Mesodermal cell (in vitro differentiated cells): Measurements from ENCODE around the gene LYPD3.

Experiments used
- H3K27ac ChIP-seq: 2 replicates; pipeline ENCODE4 v1.7.0; 2013; ENCODE audit warnings: mild to moderate bottlenecking, low read depth, low read length, moderate library complexity; ENCODE audit not compliant: severe bottlenecking
- H3K36me3 ChIP-seq: 2 replicates; pipeline ENCODE4 v1.7.1; 2013; ENCODE audit warnings: mild to moderate bottlenecking, low read length, moderate library complexity; ENCODE audit not compliant: control insufficient read depth, insufficient read depth
- H3K4me1 ChIP-seq: one replicate; pipeline ENCODE4 v1.7.1; 2013; ENCODE audit warnings: mild to moderate bottlenecking, low read length; ENCODE audit not compliant: insufficient read depth, control insufficient read depth, poor library complexity, severe bottlenecking
- H3K4me3 ChIP-seq: 2 replicates; pipeline ENCODE4 v1.7.0; 2013; ENCODE audit warnings: low read length, control low read depth, mild to moderate bottlenecking; ENCODE audit not compliant: insufficient read depth, poor library complexity, severe bottlenecking; ENCODE audit errors: extremely low read depth
- H3K9me3 ChIP-seq: 2 replicates; pipeline ENCODE4 v1.7.1; 2013; ENCODE audit warnings: mild to moderate bottlenecking, low read length, moderate library complexity; ENCODE audit not compliant: control insufficient read depth
- WGBS, 2 experiments: methylation state at CpG; one replicate each; pipeline ENCODE4 v1.1.5; 2013; ENCODE audit warnings: missing lambda C conversion rate in 2 of 2; ENCODE audit not compliant: insufficient coverage in 2 of 2; 5-methylcytosine and 5-hydroxymethylcytosine counted together

The LYPD3 gene

GRCh38 chr19:43474487-43474886 is 9.1 kb upstream of the LYPD3 start:
- Histone ChIP-seq H3K36me3 (no peaks in the 10 kb centered on the region), H3K27ac (no peak overlapping the region), H3K4me1 (peaks cover 3% of the 10 kb centered on the region), H3K9me3 (no peaks in the 10 kb centered on the region), H3K4me3 (peak overlapping the region; percentile 18)
- WGBS, 2 experiments = 83 to 86% methylated on average over 3 of the region's 4 CpGs

DNA sequence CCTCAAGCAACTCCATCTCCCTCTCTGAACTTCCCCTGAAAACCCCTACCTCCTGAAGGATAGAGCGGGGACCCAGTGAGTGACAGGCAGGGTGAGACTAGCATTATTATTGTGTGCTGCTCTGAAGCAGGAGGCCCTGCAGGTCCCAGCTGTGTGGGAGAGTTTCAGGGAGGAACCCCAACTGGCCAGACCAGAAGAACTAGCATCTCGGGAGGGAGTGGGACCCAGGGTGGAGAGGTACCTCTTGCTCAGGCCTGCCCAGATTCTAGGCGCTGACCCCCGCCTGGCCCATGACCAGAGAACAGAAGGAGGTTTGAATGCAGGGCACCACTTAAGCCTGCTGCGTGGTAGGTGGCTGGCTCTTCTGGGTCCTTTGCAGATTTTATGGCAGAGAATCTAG is 5.7 kb upstream of the LYPD3 start:
- Histone ChIP-seq H3K36me3 (no peaks in the 10 kb centered on the region), H3K27ac (no peak overlapping the region), H3K9me3 (no peaks in the 10 kb centered on the region), H3K4me3 (no peak overlapping the region), H3K4me1 (peaks cover 3% of the 10 kb centered on the region)
- WGBS, 2 experiments = 88 to 97% methylated on average over 4 of the region's 5 CpGs

GRCh38 chr19:43470288-43470687 is 4.9 kb upstream of the LYPD3 start:
- peaks cover 3% of the 10 kb centered on the region for H3K4me1 ChIP-seq
- H3K36me3 ChIP-seq = no peaks in the 10 kb centered on the region
- no peak overlapping the region for H3K4me3 ChIP-seq
- 74 to 79% methylated on average over 7 of the region's 10 CpGs for WGBS, 2 experiments
- no peaks in the 10 kb centered on the region for H3K9me3 ChIP-seq
- H3K27ac ChIP-seq = no peak overlapping the region

GRCh38 chr19:43469160-43469480 is 3.7 kb upstream of the LYPD3 start:
- 100% methylated on average over 1 of the region's 1 CpG; no CpG with 5 or more reads in 1 of the 2 experiments for WGBS, 2 experiments
- H3K9me3 ChIP-seq = no peaks in the 10 kb centered on the region
- no peaks in the 10 kb centered on the region for H3K36me3 ChIP-seq
- H3K4me1 ChIP-seq = peaks cover 7% of the 10 kb centered on the region
- no peak overlapping the region for H3K4me3 ChIP-seq
- no peak overlapping the region for H3K27ac ChIP-seq

DNA sequence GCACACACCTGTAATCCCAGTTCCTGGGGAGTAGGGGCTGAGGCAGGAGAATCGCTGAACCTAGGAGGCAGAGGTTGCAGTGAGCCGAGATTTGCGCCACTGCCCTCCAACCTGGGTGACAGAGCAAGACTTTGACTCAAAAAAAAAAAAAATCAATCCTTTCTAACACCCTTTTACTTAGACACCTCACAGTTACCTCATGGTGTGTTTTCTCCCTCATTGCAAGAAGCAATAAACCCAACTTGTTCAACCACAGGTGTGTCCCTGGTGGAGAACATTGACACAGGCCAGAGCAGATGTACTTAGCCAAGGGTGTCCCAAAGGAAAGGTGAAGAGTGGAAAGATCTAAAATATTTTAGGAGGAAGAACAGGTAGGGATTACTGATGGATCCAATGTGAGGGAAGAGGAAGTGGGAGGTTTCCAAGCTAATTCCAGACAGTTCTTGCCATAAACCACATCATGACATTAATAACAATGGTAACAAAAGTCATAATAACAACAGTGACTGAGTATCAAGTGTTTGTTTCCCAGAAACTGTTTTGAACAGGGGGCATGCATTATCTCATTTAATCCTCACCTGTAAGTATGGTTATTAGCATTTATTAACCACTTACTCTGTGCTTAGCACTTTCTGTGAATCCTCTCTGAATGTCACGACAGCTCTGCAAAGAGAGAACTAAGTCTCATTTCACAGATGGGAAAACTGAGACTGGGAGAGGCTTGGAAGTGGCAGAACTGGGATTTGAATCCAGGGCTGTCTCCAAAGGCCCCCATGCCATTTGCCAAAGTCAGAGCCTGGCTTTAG is 3.1 kb upstream of the LYPD3 start:
- no peaks in the 10 kb centered on the region for H3K9me3 ChIP-seq
- no peak overlapping the region for H3K4me3 ChIP-seq
- H3K4me1 ChIP-seq = peaks cover 7% of the 10 kb centered on the region
- no peak overlapping the region for H3K27ac ChIP-seq
- no peaks in the 10 kb centered on the region for H3K36me3 ChIP-seq
- 93% methylated on average over 3 to 4 of the region's 4 CpGs for WGBS, 2 experiments

GRCh38 chr19:43467730-43468129 is 2.3 kb upstream of the LYPD3 start:
- Histone ChIP-seq H3K4me3 (no peak overlapping the region), H3K9me3 (no peaks in the 10 kb centered on the region), H3K27ac (no peak overlapping the region), H3K4me1 (peaks cover 7% of the 10 kb centered on the region), H3K36me3 (no peaks in the 10 kb centered on the region)
- WGBS, 2 experiments = 80 to 86% methylated on average over 3 of the region's 4 CpGs

DNA sequence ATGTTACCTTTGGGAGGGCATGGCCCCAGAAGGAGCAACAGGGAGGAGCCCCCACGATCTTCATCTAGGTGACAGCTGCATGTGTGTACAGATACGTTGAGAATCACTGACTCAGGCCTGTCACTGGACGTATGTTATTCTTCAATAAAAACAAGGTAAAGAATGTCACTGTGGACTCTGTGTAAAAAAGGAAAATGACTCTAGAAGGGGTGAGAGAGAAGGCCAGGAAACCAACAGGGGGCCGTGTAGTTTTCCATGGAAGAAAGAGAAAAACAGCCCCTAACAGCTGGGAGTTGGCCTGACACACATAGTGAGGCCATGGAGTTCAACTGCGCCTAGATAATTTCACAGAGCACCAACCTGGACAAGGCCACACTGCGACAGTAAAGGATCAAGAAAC is 1.9 kb upstream of the LYPD3 start:
- Histone ChIP-seq H3K4me3 (no peak overlapping the region), H3K36me3 (no peaks in the 10 kb centered on the region), H3K4me1 (peaks cover 7% of the 10 kb centered on the region), H3K9me3 (no peaks in the 10 kb centered on the region), H3K27ac (no peak overlapping the region)
- WGBS, 2 experiments = 85 to 86% methylated on average over 6 of the region's 6 CpGs

- H3K4me3 ChIP-seq = no peak overlapping the region
- no CpG with 5 or more reads among the region's 1 CpG for WGBS, 2 experiments
- no peaks in the 10 kb centered on the region for H3K9me3 ChIP-seq
- H3K36me3 ChIP-seq = no peaks in the 10 kb centered on the region
- H3K4me1 ChIP-seq = peaks cover 7% of the 10 kb centered on the region
- no peak overlapping the region for H3K27ac ChIP-seq
Measured at GRCh38 chr19:43466793-43467192, 1.4 kb upstream of the LYPD3 start.

GRCh38 chr19:43464134-43464775 is 1.2 kb downstream of the LYPD3 start:
- Histone ChIP-seq H3K9me3 (no peaks in the 10 kb centered on the region), H3K4me1 (peaks cover 4% of the 10 kb centered on the region), H3K4me3 (peak overlapping the region; percentile 56), H3K27ac (peak overlapping the region; percentile 81), H3K36me3 (no peaks in the 10 kb centered on the region)
- 13 to 28% methylated on average over 20 to 23 of the region's 33 CpGs for WGBS, 2 experiments

DNA sequence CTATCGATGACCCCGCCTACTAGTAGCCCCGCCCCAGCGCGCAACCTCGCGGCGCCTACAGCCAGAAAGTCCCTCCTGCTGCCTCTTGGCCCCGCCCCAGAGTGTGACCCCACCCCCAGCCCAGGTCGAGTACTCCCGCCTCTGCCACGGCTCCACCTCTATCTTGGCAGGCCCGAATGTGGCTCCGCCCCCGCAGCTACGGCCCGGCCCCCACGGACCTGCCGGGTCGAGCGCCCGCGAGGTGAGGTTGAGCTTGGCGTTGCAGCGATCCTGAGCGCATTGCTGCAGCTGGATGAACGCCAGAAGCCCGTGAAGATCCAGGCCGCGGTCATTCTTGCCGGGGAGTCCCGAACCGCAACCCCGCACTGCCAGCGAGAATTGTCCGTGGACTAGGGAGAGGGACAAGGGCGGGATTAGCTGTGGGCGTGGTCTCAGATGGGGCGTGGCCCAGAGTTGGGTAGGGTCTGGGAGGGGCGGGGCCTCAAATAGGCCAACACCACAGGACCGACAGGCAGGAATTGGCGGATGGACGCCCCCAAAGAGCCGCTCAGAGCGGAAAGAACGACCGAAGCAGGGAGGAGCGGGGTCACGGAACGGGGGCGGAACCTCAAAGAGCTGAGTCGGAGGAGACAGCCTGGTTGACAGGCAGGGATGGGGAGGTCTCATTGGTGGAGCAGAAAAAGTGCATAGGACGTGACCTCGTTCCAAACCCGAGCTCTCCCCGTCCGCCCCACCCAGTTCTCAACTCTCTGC is 1.9 kb downstream of the LYPD3 start:
- H3K4me3 ChIP-seq = peak overlapping the region; percentile 56
- 0% methylated on average over 39 to 41 of the region's 57 CpGs for WGBS, 2 experiments
- no peaks in the 10 kb centered on the region for H3K9me3 ChIP-seq
- H3K4me1 ChIP-seq = peaks cover 4% of the 10 kb centered on the region
- peak overlapping the region; percentile 81 for H3K27ac ChIP-seq
- no peaks in the 10 kb centered on the region for H3K36me3 ChIP-seq
